GM21360 (cell line): ENCODE data around the gene SHC4.
"Not testable (repeated sequence)": the region's sequence is repeated elsewhere in the genome, so short reads cannot be mapped to it uniquely, and the experiment has no call there.

Source experiments
- ATAC-seq: cut with Tn5 transposase; IDR thresholded peaks from one replicate; pipeline ENCODE4 v1.9.1; 2021; ENCODE audit warnings: mild to moderate bottlenecking, moderate library complexity; ENCODE audit not compliant: unreplicated experiment

Gene SHC4

GRCh38 chr15:48855501-48856440 lies 107.9 kb downstream of the SHC4 start:
- ATAC-seq, result no peak

DNA sequence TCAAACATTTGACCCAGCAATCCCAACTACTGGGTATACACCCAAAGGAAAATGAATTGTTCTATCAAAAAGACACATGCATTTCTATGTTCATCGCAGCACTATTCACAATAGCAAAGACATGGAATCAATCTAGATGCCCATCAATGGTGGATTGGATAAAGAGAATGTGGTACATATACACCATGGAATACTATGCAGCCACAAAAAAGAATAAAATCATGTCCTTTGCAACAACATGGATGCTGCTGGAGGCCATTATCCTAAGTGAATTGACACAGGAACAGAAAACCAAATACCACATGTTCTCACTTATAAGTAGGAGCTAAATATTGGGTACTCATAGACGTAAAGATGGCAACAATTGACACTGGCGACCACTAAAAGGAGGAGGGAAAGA lies 109.3 kb downstream of the SHC4 start:
- ATAC-seq, result not testable (repeated sequence)

DNA sequence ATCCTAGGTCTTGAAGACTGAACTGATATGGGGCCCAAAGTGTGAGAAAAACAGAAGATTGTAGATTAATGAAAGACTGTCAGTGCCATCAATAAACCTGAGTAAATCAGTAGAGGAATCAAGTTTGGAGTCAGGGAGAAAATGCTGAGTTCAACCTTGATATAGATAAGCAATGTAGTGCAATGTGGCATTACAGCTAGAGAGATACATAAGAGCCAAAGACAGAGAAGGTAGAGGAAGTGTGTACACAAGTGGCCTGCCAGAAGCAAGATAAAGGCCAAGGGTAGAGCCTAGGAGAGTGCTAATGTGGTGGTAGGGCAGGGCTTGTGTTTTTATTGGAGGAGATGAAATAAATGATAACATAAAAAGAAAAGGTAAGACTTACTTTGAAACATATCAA lies 111.8 kb downstream of the SHC4 start:
- ATAC-seq, result no peak

GRCh38 chr15:48850648-48851047 lies 113.1 kb downstream of the SHC4 start:
- ATAC-seq, result no peak

- ATAC-seq, result no peak
These were observed 118.6 kb downstream of the SHC4 start for GRCh38 chr15:48845123-48845522.

DNA sequence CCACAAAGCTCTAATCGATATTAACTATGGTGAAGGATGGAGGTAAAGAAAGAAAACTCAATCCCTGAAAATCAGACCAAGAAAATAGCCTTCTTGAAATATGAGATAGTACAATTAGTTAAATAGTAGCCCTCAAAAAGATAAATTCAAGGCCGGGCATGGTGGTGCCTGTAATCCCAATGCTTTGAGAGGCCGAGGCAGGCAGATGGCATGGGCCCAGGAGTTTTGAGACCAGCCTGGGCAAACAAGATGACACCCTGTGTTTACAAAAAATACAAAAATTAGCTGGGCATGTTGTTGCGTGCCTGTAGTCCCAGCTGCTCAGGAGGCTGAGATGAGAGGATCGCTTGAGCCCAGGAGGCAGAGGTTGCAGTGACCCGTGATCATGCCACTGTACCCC lies 121.2 kb downstream of the SHC4 start:
- ATAC-seq, result no peak

- no peak for ATAC-seq
These were observed 129.0 kb downstream of the SHC4 start for GRCh38 chr15:48834756-48835155.

DNA sequence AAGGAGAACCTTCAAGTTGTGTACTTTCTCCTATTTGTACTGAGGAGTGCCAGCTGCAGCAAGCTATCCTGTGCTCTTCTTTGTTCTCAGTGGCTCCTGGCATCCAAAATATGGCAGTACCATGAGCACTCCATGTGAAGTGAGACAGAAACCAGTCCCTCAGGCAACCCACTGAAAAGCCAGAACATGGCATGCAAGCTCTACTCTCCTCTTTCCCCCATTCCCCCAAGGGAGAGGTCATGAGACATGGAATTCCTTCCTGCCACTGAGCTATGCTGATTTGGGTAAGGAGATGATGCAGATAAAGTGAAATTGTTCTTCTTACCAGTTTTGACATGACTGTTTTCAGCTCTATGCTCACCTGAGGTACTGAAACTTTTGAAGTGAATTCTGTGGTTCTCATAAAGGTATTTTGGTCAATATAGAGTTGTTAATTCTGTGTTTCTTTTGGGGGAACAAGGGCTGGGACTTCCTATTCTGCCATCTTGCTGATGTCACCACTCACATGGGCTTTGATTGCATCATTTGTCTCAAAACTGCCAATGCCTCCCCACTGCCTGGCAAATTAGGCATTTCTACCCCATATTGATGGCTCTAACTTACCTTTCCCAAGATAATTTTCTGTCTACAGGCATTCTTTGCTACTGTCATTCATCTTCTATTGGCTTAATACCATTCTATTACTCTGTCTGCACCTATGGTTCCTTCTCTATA lies 130.0 kb downstream of the SHC4 start:
- ATAC-seq, result no peak

- ATAC-seq, result no peak
These were observed 131.1 kb downstream of the SHC4 start for GRCh38 chr15:48832648-48833047.

DNA sequence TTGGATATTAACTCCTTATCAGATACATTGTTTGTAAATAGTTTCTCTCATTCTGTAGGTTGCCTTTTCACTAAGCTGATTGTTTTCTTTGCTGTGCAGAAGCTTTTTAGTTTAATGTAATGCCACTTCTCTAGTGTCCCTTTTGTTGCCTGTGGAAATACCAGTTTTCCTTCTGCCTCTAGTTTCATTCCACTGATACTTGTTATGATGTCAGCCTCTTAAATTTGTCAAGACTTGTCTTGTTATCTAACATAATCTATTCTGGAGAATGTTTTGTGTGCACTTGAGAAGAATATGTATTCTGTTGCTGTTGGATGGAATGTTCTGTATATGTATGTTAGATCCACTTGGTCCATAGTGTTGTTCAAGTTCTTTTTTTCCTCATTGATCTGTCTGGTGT lies 134.8 kb downstream of the SHC4 start:
- ATAC-seq, result no peak

DNA sequence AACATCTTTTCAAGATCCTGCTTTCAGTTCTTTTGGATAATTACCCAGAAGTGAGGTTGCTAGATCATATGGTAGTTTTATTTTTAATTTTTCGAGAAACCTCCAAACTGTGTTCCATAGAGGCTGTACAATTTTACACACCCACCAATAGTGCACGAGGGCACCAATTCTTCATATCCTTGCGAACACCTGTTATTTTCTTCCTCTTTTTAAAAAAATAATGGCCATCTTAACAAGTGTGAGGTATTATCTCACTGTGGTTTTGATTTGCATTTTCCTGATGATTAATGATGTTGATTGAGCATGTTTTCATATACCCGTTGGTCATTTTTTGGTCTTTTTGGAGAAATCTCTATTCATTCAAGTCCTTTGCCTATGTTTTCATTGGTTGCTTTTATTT lies 135.2 kb downstream of the SHC4 start:
- no peak for ATAC-seq

GRCh38 chr15:48825075-48825474 lies 138.6 kb downstream of the SHC4 start:
- no peak for ATAC-seq

DNA sequence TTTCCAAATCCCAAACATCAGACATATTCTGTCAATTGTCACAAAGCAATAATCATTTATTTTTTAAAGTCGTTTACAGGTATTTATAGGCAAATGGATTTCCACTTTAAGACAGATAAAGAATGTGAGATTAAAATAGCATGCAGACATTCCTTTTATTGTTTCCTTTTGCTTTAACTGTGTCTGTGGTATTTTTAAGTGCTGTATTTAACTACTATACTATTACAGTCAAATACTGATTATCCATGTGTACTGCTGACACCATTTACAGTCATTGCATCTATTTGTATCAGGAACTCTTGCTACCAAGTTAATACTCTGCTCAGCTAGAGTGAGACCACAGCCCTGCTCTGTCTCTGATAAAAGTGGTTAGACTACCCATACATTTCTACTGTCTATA lies 140.0 kb downstream of the SHC4 start:
- ATAC-seq, result no peak

- ATAC-seq, result no peak
These were observed 140.5 kb downstream of the SHC4 start for GRCh38 chr15:48823237-48823636.

GRCh38 chr15:48814286-48814685 lies 149.4 kb downstream of the SHC4 start:
- no peak for ATAC-seq

DNA sequence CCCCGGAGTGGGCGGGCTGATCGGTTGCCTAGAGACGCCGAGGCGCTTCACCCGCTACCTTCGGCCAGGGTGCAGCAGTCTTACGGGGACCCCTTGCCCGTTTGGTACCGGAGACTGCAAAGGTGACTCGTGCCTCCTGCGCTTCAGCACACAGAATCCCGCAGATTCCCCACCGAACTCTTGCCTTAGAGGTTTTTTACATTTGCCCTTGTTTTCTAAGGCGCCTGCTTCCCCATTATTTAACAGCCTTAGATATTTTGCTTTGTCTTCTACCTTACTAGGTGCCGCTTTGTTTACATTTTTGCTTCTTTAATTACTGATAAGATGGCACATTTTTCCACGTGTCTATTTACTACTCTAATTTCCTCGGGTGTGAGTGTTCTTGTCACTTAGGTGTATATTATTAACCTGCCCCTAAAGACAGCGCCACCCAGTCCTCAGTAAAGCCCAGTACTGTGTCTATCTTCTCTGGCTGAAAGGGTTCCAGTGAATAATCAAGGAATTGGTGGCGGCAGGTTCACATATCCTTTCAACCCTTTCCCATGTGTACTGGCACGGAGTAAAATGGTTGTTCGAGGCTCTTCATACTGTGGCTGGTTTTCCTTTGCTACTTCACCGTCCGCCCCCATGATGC lies 152.3 kb downstream of the SHC4 start:
- ATAC-seq, result no peak

GRCh38 chr15:48810414-48811324 lies 153.1 kb downstream of the SHC4 start, which contains the start of gene CEP152:
CEP152 (minus strand) TSS chr15:48811069; CDS start chr15:48805649, 5,420 bp downstream.
- ATAC-seq, result peak; percentile 98

DNA sequence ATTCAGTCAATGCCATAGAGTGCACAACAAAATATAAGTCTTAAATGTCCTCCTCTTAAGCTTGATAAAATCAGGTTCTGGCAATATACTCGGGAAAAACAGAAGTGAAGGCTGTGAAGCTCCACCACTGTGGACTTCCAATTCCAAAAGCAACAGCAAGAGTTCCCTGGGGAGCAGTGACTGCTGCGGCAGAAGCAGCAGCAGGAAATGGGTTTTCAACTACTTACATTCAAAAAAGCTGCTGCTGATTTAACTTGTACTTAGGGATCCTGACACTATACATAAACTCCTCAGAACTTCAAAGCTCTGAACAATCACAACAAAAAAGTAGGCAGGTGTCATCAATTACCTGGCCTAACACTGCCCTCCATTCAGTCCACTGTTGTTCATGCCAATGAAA lies 157.6 kb downstream of the SHC4 start:
- no peak for ATAC-seq

DNA sequence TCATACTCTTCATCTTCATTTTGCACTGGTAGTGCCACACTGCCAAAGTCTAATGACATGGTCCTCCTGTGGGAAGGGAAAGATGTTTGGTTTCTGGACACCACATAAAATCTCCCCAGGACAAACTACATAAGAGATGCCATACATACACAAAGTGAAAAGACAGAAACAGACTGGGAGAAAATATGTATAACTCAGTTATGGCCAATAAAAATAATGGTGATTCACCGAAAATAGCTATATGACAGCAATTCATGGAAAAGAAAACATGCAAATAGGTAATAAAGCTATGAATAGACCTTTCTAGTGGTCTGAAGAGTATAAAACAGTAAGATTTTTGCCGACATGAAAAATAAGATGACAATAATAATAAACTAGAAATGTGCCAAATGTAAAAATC lies 158.1 kb downstream of the SHC4 start:
- ATAC-seq, result no peak

- ATAC-seq, result no peak
These were observed 159.8 kb downstream of the SHC4 start for GRCh38 chr15:48803877-48804276.

DNA sequence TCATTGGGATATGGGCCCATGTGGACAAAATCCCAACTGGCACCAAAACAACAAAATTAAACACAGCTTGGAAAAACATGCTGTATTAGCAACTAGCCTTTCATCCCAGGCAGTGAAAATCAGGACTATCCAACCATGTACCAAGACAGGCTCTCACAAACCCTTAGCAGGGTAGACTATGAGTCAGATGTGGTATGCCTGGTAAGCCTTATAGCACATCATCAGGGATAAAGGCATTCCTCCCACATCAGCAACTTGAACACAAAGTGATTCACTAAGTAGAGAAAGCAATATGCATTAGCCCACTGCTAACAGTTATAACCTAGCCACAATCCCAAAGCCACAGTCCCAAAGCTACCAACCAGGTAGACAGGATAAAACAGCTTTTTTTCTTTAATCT lies 160.9 kb downstream of the SHC4 start:
- ATAC-seq, result no peak
